ENCODE measurements around the gene GRAP. TPM values are rescaled to one million over a fixed set of nuclear protein-coding genes. Genes with fewer than 3 reads are reported as not detected.

GRAP gene
- total RNA-seq, 1 donor from 2014 or later: 2.2 TPM

DNA sequence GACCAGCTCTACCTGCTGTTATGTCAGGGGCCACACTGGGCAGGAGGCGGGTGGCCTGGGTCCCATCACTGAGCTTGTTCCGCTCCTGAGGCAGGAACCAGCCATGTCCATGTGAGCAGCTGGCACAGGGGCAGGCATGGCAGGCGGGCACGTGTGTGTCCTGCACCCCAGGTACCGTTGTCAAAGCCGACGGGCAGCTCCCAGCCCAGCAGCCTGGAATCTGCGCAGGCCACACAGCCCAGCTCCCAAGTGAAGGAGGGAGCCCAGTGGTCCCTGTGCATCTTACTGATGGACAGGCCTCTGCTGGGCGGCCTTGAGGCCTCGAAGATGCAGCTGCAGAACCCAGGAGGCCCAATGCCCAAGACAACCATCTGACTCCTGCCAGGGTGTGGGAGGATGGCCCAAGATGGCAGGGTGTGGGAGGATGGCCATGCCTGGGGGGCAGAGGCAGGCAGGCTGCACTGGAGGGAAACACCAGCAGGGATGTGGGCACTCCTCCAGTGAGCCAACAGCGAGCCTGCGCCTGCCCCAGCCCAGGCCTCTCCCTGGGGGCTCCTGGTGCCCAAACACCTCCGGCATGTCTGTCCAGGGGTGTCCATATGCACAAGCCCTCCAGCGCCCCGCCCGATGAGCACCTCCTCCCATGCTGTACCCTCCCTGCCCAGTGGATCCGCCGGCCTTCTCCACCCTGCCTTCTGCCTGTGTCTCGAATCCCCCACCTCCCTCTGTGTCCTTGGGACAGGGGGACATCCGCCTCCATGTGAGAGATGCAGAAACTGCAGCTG lies 55.0 kb downstream of the GRAP start:
- DNase-seq: no peak
- intact Hi-C loops (cut with micrococcal nuclease): no loop called here
- ATAC-seq: no peak

DNA sequence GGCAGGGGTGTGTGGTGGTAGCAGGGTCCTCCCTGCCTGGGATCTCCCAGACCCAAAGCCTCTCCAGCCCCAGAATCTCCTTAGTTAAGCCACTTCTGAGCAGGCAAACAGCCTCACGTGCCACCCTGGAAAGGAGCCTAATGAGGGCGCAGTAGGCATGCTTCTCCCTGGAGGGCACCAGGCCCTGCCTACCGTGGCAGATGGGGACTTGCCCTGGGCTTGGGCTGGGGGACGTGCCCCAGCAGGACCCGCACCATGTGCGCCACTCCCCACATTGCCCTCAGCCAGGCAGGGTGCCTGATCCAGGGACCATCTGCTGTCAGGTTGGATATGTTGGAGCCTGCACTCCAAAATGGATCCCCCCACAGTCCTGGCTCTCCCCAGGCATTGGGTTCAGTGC lies 56.4 kb downstream of the GRAP start:
- ATAC-seq: no peak
- DNase-seq: no peak
- intact Hi-C loops (cut with micrococcal nuclease): no loop called here

DNA sequence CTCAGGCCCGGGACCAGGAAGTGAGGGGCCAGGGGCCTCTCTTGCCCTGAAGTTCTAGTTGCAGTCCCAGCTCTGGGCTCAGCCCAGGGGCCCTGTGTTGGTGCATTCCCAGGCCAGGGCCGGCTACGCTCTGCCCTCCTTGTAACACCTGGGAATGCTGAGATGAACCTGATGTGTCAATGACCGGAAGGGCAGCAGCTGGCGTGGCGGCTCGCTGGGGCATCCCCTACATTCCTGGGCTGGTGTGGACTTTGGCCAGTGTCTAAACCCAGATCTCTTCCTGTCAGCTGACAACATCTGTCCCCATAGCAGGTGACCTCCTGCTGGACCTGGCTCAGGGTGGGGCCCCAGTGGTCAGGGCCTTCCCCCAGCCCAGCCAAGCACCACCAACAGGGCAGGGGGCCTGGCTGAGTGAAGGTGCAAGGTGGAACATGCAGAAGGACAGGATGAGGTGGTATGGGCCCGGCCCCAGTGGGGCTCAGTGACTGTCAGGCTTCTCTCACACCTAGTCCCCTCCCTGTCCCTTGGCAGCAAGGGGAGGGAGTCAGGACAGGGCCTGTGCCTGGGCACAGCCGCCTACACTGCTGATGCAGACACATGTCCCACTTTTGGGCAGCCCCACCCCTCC lies 58.1 kb downstream of the GRAP start:
- no peak for DNase-seq
- no peak for ATAC-seq
- intact Hi-C loops (cut with micrococcal nuclease): no loop called here

DNA sequence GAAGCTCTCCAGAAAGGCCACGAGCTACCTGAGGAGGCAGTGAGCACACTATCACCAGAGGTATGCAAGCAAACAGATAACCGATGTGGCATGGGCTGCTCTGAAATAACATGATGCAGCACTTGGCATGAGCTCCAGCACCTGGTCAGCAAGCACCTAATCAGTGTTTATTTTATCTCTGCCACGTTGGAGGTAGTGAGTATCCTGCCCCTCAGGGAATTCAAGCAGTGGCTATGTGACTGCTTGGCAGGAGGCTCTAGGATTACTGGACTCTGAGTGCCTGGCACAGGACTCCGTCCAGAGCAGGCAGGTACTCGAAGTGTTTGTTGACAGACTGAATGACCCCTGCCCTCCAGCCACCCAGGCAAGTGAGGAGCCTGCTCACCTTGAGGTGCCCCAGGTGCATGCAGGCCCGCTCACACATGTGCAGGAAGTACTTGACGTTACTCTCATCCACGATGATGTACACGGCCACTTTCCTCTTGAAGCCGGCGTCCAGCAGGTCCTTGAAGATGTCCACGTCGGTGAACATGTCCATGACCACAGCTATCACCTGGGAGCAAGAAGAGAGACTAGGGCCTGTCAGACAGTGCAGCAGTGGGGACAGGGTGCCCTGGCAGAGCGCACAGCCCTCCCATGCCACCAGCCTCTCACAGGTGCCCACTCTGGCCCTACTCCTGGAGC lies 58.8 kb downstream of the GRAP start:
- peak; percentile 61 for ATAC-seq
- intact Hi-C loops (cut with micrococcal nuclease): no loop called here
- DNase-seq: no peak

DNA sequence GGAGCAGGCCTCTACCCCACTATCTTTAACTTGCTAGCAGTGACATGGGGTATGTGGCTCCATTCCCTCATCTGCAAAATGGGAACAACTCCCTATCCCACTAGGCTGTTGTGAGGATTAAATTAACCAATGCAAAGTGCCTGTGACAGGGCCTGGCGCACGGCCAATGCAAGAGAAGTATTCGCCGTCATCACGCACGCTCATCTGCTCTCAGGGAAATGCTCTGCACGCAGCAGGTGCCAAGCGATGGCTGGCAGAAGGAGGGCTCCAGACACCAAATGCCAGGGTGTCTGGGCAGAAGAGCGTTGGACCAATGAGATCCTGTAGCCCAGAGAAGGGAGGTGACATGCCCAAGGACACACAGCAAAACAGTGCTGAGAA lies 59.5 kb downstream of the GRAP start:
- peak; percentile 37 for ATAC-seq

DNA sequence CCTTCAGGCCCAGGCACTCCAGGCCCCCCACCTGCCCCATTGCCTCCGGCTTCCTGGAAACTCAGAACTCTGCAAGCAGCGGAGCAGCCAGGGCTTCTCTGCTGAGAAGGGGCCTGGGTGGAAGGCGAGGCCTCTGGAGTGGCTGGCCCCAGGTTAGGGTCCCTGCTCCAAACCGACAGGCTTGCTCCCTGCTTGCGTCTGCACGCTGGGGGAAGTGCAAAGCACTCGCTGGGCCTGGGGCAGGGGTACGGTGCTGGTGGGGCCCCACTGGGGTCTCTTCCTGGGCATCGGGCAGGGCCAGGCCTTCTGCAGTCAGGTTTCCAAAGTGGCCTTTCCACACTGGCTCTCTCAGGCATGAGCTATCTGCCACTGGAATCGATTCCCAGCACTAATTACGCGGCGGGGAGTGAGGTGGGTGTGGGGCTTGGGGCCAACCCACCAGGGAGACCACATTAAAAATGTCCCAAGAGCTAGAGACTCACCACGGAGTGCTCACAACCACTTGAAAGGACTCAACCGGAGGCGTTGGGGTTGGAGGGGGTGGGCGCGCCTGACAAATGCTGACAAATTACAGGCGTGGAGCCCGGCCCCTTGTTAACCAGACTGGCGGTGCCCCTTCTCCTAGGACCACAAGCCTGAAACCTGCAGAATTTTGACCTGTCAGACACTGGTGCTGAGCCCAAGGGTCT lies 60.1 kb downstream of the GRAP start:
- no peak for DNase-seq
- ATAC-seq: no peak
- intact Hi-C loops (cut with micrococcal nuclease): no loop called here

More for the DNA sequence above, 59.5 kb downstream of the GRAP start:
- peak; percentile 54 for DNase-seq
- intact Hi-C loops (cut with micrococcal nuclease): no loop called here

DNA sequence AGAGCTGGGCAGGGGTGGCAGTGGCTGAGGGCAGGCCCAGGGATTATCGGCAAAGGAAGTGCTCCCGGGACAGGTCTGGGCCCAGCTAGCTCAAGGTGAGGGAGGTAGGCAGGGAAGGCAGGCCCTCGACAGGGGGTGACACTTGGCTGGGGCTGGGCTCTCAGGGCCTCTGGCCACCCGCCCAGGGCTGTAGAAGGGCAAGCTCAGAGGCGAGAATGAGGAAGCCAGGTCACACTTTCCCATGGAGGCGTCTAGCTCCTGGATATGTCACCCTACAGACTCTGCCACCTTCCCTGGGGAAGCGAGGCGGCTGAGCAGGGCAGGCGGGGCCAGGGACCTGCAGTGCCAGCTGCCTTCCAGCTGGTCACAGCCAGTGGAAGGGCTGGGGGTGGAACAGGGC lies 61.3 kb downstream of the GRAP start:
- intact Hi-C loops (cut with micrococcal nuclease): no loop called here
- DNase-seq (no peak), ATAC-seq (peak; percentile 8)

DNA sequence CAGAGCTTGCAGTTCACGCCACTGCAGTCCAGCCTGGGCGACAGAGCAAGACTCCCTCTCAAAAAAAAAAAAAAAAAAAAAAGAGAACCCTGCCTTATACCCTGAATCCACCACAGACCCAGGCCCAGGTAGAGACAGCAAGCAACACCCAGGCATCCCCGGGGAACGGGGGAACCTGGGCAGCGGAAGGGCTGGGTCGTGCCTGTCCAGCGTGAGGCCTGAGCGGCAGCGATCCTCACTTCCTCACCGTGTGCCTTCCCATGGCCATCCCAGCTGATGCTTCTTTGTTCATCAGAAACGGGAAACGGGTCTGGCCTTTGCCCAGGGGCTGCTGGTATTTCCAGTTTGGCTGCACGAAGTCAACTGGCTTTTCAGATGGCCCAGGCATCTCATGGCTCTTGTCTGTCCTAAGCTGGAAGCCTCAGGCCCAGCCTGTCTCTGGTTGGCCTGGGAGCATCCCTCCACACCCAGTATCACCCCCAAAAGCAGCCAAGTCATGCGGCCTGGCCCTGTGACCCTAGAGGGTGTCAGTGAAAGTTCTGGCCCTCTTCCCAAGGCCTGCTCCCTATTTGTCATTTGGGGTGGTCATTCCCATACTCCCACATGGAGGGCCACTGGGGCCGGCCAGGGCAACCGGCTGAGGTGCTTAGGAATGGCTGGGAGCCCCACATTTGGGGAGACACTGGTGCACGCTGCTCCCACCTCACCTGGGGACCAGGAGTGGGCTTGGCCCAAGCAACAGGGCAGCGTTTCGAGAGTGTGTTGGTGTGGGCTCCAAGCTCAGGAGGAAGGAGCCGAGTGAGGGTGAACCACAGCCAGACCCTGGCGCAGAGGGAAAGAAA lies 62.3 kb downstream of the GRAP start:
- intact Hi-C loops (cut with micrococcal nuclease): no loop called here

DNA sequence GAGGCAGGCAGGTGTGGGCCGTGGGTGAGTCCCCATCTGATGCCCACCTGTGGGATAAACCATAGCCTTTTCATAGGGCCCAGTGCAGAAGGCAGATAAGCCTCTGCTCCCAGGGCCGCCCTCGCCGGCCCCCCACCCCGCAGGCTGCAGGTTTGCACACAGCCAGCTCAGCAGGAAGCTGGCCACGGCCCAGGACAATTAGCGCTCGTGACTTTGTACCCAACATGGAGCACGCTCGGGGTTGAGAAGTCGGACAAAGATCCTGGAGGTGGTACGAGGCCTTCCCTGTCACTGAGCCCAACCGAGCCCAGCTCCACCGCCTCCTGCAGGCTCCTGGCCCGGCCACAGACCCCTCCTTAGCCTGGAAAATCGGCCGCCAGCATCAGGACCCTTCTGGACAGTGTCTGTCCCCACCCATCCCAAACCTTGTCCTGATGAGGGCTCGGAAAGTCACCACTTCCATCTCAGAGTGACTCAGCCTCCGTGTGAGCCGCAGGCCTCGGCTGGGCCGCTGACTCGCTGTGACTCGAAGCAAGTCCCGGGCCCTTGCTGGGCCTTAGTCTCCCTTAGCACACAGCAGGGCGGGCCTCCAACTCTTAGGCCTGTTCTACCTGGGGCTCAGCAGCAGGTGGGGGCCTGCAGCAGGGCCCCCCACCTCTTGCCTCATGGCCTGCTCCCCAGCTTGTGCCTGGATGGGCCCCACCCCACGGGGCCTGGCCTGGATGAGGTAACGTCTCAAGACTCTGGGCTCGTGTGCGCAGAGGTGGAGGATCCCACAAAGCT lies 64.9 kb downstream of the GRAP start:
- ATAC-seq (no peak), DNase-seq (no peak)
- intact Hi-C loops (cut with micrococcal nuclease): no loop called here

More for the DNA sequence above, 62.3 kb downstream of the GRAP start:
- ATAC-seq (no peak), DNase-seq (no peak)

DNA sequence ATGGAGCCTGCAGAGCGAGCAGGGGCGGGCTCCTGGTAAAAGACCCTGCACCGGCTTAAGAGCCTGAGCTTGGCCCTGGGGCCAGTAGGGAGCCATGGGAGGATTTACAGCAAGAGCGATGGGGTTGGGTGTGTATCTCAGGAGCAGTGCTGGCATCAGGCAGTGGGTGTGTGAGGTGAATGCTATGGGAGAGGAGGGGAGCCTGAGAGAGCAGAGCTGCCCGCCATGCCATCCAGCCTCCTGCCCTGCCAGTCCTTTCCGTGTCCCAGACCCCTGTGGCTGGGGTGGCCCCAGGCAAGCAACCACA lies 65.5 kb downstream of the GRAP start:
- intact Hi-C loops (cut with micrococcal nuclease): no loop called here

DNA sequence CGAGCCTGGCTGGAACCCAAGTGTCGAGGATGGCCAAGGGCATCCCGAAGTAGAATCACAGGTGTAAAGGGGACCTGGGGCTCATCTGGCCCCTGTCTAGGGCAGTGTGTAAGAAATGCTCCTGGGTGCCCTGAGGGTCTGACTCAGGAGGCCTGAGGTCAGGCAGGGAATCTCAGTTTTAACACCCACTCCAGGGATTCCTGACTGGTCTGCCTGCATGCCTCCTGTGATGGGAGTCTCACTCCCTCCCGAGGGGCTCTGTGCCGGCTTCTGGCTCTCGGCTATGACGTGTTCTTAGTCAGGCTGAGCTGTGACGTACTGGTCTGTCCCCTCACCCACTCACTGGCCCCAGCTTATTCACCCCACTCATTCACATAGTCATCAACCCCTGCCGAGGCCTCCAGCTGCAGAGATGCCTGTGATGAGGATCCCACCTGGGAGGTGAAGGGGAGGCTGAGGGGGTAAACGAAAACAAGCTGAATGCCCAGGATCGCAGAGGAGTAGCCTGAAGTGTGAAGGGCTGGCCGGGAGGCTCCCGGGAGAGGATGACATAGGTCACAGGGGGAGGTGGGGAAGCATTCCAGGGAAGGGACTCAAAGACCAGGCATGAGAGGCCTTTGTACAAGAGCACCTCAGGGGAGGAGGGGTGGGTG lies 65.9 kb downstream of the GRAP start:
- DNase-seq: no peak
- intact Hi-C loops (cut with micrococcal nuclease): no loop called here
- ATAC-seq: no peak

More for the DNA sequence above, 65.5 kb downstream of the GRAP start:
- DNase-seq (no peak), ATAC-seq (no peak)

DNA sequence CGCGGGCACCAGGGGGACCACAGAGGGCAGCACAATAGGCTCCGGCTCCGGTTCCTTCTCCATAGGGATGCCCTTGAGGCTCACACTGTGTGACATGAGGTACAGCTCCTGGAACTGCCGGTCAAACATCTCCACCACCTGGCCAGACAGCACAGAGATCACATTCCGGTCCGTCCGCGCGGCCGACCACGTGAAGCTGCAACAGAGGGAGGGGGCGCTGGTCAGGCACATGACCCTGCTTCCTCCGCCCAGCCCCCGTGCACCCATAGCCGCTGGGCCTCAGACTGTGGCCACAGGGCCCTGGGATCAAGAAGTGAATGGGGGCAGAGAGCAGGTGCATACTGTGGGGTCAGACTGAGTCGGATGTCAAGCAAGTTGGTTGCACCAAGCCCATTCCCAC lies 68.1 kb downstream of the GRAP start:
- ATAC-seq: no peak
- DNase-seq: no peak
- intact Hi-C loops (cut with micrococcal nuclease): no loop called here

DNA sequence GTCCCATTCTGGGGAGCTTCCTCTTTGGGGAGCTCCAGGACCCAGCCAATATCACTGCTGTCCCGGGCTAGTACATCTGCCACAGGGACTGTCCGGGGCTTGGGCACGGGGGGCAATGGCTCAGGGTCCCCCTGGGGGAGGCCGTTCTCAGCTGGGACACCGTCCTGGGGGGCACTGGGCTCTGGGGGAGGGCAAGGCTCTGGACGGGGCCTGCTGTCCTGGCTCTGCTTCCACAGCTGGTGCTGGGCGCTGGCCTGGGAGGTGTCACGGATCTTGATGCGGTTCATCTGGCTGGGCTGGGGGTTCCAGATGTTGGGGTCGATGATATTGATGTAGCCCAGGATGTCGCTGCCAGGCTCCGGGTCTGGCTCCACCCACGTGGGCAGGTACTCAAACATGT lies 68.7 kb downstream of the GRAP start:
- intact Hi-C loops (cut with micrococcal nuclease): no loop called here
- DNase-seq (no peak), ATAC-seq (no peak)

DNA sequence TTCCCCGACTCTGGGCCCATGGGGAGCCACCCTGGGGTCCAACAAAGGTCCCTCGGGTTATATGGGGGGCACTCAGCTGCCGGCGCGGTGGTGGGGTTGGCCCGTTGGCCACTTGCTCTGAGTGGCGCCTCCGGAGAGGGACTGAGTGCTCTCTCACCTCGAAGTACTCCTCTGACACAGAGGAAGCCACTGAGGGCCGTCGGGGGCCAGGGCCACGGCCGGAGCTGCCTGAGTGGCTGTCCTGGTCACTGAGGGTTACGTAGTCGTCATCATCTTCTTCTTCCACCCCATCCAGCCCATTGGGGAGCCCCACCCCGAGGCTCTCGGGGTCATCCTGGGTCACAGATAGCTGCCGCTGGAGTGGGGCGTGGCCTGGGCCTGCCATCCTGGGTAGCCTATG lies 69.1 kb downstream of the GRAP start:
- no peak for DNase-seq
- intact Hi-C loops (cut with micrococcal nuclease): no loop called here
- no peak for ATAC-seq

DNA sequence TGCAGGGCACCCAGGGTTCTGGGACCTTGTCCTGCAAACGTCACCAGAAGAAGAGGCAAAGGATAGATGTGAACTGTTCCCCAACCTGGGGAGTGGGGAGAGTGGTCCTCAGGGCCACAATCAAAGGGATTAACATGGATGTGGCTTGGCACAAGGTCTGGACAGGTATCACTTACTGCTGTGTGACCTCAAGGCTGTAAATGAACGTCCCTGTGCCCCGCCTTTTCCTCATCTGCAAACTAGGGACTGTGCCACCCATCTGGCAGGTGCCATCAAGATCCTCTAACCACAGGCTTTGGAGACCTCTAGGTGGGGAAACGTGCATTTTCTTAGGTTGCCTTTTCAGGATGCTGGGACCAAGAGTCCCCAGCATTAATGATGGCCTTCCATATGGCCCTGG lies 69.7 kb downstream of the GRAP start:
- DNase-seq: no peak
- intact Hi-C loops (cut with micrococcal nuclease): no loop called here
- ATAC-seq: no peak

DNA sequence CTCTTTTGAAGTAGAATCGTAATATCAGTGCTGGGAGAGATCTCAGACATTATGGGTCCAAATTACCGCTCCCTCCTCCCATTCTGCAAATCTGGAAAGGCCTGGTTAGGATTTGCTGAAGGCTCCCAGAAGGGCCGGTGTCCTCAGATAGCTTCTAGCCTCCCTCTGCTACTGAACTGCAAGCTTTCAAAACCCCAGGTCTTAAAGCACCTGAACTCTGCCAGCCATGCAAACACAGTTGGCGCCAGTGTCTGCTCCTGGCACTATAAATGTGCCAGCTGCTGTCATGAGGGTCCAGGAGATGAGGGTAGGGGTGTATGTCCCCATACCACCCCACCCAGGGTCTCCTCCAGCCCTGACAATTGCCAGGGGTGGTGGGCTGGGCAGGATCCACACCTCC lies 70.6 kb downstream of the GRAP start:
- DNase-seq (no peak), ATAC-seq (no peak)
- intact Hi-C loops (cut with micrococcal nuclease): no loop called here

DNA sequence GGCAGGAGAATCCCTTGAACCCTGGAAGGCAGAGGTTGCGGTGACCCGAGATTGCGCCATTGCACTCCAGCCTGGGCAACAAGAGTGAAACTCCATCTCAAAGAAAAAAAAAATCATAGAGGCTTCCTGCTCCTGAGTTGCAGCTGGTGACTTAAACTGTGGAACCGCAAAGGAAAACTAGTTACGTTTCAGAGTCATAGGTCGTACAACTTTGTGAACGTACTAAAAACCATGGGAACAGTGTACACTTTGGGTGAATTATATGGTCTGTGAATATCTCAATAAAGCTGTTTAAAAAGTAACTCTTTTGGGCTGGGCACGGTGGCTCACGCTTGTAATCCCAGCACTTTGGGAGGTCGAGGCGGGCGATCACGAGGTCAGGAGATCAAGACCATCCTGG lies 71.2 kb downstream of the GRAP start:
- ATAC-seq (no peak), DNase-seq (no peak)
- intact Hi-C loops (cut with micrococcal nuclease): no loop called here

Data from left ventricle myocardium superior (tissue), 1 donor.